DMS114 treated with DMSO at 0.1 percent for 48 hours (cell line): ENCODE measurements around the gene NLRX1.
"Not testable (repeated sequence)": the region's sequence is repeated elsewhere in the genome, so short reads cannot be mapped to it uniquely, and the experiment has no call there.

Source experiments
- DNase-seq: peaks from one replicate; lab custom pipeline; 2025; ENCODE audit not compliant: unreplicated experiment; lab: John Stamatoyannopoulos, UW

NLRX1 gene, protein sequence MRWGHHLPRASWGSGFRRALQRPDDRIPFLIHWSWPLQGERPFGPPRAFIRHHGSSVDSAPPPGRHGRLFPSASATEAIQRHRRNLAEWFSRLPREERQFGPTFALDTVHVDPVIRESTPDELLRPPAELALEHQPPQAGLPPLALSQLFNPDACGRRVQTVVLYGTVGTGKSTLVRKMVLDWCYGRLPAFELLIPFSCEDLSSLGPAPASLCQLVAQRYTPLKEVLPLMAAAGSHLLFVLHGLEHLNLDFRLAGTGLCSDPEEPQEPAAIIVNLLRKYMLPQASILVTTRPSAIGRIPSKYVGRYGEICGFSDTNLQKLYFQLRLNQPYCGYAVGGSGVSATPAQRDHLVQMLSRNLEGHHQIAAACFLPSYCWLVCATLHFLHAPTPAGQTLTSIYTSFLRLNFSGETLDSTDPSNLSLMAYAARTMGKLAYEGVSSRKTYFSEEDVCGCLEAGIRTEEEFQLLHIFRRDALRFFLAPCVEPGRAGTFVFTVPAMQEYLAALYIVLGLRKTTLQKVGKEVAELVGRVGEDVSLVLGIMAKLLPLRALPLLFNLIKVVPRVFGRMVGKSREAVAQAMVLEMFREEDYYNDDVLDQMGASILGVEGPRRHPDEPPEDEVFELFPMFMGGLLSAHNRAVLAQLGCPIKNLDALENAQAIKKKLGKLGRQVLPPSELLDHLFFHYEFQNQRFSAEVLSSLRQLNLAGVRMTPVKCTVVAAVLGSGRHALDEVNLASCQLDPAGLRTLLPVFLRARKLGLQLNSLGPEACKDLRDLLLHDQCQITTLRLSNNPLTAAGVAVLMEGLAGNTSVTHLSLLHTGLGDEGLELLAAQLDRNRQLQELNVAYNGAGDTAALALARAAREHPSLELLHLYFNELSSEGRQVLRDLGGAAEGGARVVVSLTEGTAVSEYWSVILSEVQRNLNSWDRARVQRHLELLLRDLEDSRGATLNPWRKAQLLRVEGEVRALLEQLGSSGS

DNA sequence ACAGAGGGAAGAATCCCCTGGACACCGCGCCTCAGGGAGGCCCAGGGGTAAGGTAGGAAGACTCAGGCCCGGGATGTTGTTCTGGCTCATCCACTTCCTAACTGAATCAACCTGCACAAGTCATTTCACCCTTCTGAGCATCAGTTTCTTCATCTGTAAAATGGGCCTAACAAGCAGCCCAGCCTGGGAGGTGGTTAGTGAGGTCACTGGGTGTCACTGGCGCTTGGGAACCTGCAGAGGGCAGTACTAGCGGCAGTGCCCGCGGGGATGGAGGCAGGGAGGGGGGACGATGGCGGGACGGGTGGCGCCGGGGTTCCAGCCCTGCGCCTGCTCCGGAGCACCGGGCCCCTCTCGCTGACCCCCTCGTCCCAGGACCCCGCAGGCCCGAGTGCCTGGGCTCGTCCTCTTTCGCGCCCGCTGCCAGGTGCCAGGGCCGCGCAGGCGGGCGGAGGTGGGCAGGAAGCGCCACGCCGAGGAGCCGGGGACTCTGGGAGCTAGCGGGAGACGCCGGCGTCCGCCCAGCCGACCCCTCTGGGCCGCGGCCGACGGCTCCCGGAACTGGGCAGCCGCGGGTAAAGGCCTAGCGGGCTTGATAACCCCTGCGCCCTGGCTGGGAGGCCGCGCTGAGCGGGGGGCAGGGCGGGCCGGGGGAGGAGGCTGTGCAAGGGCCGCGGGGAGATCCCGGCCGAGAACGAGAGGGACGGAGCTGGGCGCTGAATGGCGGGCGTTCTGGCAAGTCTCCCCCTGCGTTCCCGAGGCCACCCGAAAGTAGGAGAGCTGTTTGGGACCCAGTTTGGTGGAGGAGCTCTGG, at the start of gene NLRX1:
Gene NLRX1, plus strand, starts transcription at position 255 of the 811 bp plus-strand sequence. CDS start 2,679 bp downstream, outside the sequence.
- DNase-seq, result no peak

DNA sequence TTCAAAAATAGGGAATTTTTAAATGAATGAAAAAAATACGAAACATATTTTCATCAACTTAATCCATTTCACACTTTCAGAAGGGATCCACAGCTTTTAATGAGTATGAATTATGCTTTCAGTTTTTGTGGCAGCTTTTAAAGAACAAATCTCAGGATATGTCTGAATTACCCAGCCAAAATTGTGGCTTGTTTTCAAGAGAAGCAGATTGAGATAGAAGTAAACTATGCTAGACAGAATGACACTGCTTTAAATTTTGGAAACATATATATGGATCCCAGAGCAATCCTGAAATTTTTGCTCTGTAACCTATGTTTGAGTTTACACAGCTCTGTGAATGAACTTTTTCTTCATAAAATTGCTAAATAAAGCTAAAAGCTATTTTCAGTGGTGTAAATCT, 49.6 kb upstream of the NLRX1 start:
- DNase-seq, result no peak

GRCh38 chr11:119120639-119121007, 47.9 kb upstream of the NLRX1 start:
- no peak for DNase-seq

GRCh38 chr11:119121008-119121810, 47.3 kb upstream of the NLRX1 start, which contains the start of gene HINFP:
HINFP (plus strand) TSS chr11:119121580; CDS start chr11:119126945, 5,365 bp downstream.
- peak; percentile 92 for DNase-seq

- no peak for DNase-seq
Observed at GRCh38 chr11:119121811-119122124, 46.8 kb upstream of the NLRX1 start.

DNA sequence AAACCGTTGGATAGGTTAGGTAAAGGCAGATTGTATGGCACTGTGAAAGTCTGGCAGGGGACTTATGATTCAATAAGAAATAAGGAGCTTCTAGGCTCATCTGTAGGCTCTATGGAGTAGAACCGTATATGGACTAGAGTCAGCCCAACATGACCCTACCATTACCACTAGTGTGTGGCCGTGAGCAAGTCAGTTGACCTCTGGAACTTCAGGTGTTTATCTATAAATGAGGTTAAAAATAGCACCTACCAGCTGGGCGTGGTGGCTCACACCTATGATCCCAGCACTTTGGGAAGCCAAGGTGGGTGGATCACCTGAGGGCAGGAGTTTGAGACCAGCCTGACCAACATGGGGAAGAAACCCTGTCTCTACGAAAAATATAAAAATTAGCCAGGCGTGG, 42.7 kb upstream of the NLRX1 start:
- no peak for DNase-seq

GRCh38 chr11:119126675-119127268, 41.8 kb upstream of the NLRX1 start:
- DNase-seq, result no peak

DNA sequence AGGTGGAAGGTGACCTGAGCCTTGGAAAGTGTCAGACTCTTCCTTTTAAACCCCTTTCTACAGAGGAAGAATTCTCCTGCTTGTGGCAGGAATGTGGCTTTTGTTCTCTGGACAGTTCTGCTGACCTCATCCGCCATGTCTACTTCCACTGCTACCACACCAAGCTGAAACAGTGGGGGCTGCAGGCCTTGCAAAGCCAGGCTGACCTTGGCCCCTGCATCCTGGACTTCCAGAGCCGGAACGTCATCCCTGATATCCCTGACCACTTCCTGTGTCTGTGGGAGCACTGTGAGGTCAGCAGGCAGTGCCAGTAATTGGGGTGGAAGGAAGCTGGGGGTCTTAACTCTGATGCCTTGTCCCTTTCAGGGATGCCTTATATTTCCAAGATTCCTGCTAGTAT, 37.9 kb upstream of the NLRX1 start:
- DNase-seq, result no peak

DNA sequence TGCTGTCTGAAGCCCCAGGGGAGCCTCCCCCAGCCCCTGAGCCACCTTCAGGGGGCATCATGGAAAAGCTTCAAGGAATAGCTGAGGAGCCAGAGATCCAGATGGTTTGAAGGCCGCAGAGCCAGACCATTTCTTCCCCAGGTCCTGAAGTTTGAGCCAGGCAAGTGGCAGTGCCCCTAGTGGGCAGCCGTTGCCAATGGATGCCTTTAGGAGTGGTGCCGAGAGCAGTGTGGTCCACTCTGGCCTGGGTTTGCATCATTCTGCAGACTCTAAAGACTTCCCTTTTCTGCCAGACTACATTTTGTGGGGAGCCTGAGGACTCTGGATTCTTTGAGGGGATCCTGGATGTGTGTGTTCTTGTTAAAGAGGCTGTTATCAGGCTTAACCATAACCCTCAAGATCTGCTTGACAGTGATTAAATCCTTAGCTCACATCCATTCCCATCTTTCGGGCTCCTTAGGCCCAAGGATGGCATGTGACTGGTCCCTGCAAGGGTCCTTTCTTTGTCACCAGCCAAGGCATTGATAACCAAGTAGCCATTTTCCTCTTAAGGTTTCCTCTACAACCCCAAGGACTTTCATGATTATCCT, 34.0 kb upstream of the NLRX1 start:
- no peak for DNase-seq

GRCh38 chr11:119139276-119139675, 29.2 kb upstream of the NLRX1 start:
- not testable (repeated sequence) for DNase-seq

- DNase-seq, result peak; percentile 13
Observed at GRCh38 chr11:119144825-119145486, 23.6 kb upstream of the NLRX1 start.

DNA sequence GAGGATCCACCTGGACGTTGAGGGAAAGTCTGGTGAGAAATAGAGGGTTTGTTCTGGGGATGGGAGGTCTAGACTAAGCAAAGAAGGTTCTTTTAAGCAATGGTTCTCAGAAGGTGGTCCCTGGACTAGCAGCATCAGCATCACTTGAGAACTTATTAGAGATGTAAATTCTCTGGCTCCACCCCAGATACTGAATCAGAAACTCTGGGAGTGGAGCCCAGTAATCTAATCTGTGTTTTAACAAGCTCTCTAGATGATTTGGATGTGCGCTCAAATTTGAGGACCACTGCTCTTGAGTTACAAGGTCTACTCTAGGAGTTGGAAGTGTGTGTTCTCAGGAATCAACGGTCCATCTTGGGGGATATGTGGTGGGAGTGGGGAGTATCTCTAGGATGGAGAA, 23.0 kb upstream of the NLRX1 start:
- no peak for DNase-seq

- no peak for DNase-seq
Observed at GRCh38 chr11:119147604-119148333, 20.8 kb upstream of the NLRX1 start.

DNA sequence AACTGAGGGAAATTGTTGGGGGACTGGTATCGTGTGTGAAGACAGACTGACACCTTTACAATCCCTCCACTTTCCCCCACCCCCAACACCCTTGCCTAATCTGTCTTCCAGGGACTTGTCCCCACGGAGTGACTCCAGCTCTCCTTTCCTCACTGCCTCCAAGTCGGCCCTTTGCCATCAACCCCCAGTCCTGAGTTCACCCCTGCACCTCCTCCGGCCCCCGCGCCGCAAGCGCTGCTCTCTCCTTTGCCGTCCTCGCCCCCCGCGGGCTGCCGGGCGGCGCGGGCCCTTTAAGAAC, 19.9 kb upstream of the NLRX1 start:
- DNase-seq, result no peak

DNA sequence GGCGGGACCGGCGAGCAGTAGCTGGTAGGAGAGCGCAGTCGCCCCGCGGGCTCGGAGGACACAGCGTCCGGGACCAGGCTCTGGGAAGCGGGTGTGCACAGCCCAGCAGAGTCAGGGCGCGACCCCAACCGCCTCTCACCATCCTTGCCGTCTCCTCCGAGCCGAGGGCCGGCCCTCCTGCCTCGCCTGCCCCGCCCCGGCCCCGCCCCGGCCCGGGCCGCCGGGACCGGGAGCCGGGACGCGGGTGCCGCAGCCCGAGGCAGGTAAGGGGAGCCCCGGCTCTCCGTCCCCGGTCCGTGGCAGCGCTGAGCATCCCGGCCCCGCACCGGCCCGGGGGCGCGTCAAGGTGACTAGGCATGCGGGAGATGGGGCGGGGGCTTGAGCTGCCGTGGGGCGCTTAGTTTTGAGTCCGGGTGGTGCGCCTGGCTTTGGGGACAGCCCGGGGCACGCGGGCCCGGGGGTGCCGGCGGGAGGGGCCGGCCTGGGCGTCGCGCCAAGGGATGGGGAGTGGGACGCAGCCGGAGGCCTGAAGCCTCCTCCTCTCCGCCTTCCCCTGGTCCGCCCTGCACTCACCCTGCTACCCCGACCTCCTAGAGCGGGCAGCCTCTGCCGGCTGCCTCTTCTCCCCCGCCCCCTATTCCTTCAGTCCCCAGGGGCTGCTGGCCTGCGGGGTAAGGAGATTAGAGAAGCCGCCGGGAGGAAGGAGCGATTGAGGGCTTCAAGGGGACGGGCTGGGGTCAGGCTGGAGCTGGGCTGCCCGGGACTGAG, 19.3 kb upstream of the NLRX1 start, which contains the start of gene ABCG4:
Gene ABCG4, plus strand, starts transcription at position 35 of the 768 bp plus-strand sequence. CDS start 914 bp downstream, outside the sequence.
- DNase-seq, result no peak

- DNase-seq, result no peak
Observed at GRCh38 chr11:119149786-119150275, 18.7 kb upstream of the NLRX1 start.

DNA sequence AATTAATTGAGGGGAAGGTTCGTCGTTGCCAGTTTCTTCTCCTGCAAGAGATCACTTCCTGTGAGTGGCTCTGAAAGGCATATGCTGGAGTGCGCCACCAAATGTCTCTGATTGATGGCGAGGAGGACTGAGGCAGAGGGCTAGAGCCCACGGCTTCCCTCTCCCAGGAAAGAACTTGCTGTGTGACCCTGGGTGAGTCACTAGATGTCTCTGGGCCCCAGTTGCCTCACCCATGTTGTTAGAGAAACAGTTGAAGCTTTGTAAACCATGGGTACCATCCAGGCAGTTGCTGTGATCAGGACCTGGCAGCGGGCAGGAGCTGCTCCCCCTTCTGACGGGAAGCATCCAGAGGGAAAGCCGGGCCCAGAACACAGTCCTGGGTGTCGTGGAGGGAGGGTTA, 16.5 kb upstream of the NLRX1 start:
- no peak for DNase-seq
